RPMI8226 (cell line): ENCODE data around the gene TSSC4.

ENCODE experiments used
- DNase-seq: peaks from one replicate; pipeline ENCODE4 v3.0.0-alpha.2; 2015

The TSSC4 gene

DNA sequence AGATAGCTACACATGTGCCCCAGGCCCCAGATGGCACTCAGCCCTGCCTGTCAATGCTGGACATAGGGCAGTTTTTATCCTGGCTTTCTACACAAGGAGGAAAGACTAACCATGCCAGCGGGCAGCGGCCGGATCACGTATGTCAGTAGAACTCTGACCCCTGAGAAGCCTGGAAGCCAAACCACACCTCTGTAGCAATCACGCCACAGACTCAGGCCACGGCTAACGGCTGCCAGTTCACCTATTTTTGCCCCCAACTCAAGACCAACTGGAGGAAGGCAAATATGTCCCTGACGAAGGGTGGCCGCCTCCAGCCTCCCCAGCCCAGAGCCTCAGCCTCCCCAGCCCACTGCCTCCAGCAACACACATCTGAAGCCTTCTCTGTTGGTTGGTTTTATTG is 30.7 kb upstream of the TSSC4 start:
- no peak for DNase-seq

DNA sequence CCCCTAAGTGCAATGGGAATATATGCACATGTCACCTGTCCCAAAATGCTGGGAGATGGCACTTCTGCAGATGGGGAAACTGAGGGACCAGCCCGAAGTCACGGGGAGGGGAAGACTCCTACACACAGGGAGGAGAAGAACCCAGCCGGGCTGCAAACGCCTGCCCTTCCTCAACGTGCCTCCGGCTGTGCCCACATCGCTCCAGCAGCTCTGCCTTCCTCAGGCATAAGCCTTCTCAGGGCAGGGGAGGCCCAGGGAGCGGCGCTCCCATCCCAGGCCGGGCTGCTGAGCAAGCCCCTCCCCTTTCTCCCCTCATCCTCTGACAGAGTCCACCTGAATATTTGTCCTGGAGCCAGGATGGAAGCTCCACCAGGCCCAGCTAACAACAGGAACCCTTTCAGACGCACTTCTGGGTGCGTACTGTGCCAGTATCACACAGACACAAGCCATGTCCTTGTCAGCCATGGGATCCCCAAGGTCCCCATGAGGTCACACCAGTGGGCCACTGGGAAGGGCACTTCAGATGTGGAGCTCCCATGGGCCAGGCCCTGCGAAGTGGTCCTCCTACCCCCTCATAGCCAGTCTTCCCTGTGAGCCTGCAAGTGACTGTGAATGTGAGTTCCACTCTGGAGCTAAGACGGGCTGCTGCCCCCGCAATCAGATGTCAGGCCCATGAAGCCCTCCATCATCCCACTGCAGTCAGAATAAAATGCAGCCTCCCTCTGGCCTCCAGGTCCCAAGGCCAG is 25.9 kb upstream of the TSSC4 start:
- DNase-seq = no peak

DNA sequence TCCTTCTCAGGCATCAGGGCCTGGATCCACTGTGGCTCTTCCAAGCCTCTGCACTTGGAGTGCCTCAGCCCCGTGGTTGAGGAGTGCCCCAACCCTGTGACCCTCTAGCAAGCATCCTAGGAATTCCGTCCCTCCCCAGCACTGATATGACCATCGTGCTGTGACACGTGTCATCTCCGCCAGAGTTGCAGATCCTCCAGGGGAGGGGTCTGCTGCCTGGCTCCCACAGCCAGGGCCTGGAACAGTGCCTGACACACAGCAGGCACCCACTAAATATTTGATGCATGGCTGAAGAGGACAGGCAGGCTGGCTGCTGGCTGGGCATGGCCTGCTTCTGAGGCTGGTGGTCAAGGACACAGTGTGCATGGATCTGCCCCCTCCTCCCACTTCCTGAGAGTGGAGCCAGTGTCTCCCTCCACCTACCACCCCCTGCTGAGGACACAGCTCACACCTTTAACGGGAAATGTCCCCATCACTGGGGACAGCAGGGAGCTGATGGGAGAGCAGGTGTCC is 25.2 kb upstream of the TSSC4 start:
- no peak for DNase-seq

DNA sequence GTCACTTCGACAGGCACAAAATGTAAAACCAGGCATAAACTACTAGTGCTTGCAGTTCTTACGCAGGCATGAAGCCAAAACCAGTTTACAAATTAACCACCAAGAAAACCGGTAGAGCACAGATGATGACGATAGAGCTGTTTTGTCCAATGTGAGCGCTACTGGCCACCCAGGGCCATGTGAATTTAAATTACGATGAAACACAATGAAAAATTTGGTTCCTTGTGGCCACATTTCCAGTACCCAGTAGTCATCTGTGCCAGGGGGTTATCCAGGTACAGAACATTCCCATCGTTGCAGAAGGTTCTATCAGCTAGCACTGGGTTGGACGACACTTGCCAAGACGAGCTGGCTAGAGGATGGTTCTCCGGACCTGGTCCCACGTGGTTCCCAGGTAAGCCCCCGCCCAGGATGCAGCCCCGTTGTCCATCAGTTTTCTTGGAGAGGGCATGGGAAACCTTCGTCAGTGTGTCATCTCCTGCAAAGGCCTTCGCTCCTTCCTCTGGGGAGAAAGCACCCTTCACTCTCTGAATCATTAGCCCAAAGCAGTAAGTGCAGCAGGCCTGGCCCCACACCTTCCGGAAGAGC is 24.5 kb upstream of the TSSC4 start:
- DNase-seq = no peak

DNA sequence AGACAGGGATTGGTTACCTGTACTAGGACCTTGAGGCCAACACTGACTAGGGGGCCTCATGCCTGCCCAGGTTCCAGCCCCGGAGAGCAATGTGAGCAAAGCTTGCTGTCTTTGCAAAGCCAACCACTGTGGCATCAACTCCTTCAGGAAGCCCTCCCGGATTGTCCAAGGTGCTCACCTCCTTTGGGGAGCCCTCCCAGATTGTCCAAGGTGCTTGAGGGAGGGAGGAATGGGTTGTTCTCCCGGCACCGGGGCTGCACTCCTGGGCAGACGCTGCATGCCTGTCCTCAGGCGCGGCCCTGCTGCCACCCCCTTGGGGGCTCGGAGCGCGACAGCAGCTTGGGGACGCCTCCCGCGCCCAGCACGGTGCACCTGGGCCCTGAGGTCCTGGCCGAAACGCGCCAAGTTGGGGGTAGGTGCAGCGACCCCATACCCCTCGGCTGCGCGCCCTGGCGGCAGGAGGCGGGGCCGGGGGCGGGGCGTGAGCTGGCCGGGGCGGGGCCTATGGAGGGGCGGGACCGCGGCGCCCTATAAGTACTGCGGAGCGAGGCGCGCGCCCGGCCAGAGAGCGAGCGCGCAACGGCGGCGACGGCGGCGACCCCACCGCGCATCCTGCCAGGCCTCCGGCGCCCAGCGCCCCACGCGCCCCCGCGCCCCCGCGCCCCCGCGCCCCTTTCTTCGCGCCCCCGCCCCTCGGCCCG is 23.6 kb upstream of the TSSC4 start, which contains the start of gene CD81:
TSS of gene CD81 (plus strand) at position 560 of the 701 bp plus-strand sequence. CDS start 240 bp downstream, outside the sequence.
- peak; percentile 33 for DNase-seq

DNA sequence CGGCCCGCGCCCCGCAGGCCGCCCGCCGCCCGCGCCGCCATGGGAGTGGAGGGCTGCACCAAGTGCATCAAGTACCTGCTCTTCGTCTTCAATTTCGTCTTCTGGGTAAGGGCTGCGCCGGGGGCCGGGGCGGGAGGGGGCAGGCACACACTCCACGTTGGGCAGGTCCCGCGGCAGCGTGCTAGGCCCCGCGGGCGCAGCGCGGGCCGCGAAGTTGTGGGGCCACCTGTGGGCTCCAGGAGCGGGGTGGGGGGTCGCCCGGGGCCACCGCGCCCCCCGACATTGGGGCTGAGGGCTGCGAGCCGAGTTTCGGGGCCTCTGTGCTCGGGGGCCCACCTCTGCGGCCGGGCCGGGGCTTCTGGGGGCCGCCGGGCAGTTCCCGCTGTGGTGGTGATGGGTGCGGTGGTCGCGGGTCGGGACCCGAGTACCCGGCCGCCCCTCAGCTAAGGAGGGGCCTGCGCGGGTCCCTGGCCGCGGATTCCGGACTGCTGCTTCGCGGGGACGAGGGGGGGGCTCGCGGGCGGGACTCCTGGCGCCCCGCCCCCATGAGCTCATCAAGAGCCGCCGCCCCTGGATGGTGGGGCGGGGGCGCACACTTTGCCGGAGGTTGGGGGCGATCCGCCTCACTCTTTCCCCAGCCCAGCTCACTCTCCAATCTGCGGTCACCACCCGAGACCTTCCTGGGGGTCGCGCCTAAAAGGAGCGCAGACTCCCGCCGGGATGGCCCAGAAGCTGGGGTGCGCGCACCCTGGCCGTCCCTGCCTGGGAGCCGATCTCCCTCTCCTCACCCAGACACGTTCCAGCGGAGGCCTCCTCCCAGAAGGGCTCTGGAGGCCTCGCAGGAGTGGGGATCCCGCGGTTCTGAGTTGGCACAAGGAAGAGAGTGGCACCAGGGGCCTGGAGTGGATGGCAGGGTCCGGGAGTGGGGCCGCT is 22.8 kb upstream of the TSSC4 start:
- peak; percentile 40 for DNase-seq

DNA sequence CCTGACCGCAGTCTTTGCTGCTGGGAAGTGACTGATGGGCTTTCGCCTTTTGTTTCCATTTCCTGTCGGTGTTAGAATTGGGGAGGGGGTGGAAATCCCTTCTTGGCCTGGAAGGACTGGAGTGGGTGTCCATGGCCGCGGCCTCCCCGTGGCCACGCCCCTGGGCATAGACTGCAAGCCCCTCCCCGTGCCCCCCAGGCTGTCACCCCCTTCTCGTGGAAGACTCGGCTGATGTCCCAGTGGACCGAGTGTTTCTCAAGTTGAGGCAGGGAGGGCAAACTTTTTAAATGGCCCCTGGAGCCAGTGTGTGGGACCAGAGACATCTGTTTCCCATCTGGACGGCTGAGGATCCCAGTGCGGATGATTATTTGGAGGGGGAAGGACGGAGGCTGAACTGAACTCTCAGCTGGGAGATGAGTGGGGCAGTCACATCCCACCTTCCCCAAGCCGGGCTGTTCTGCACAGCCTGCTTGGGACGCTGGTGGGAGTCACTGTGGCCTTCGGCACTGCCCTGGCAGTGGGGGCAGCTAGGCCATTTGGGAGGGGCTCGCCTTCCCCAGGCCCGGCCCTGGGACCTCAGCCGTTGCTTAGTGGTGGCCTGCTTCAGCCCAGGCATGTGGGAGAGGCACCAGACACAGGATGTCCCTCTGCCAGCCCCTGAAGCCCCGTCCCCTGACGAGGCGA is 21.9 kb upstream of the TSSC4 start:
- no peak for DNase-seq

DNA sequence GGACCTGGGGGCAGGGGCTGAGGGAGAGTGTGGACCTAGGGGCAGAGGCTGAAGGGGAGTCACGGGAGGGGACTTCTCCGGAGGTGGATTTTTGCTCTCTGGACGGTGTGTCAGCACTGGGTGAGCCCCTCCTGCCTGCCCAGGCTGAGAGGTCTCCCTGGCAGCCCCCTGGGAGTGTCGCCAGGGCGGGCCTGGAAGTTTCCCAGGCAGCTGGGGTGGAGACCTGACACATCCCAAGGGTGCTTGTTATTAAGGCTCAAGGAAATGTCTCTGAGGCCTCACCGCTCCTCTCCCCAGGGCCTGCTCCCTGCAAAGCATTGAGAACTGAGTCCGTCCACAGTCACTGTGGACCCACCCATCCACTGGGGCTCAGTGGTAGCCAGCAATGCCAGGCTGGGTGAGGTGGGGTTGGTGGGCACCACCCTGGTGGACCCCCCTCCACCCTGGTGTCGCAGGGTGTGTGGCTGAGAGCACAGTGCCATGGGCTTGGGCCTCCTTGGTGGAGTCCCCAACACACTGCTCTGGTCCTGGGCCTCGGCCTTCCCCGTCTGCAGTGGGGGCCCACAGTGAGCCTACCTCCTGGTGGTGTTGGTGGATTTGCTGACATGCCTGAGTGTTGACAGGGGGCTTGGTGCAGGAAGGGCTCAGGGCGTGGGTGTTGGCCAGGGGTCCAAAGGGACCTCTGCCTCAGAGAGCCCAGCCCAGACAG is 20.9 kb upstream of the TSSC4 start:
- no peak for DNase-seq

DNA sequence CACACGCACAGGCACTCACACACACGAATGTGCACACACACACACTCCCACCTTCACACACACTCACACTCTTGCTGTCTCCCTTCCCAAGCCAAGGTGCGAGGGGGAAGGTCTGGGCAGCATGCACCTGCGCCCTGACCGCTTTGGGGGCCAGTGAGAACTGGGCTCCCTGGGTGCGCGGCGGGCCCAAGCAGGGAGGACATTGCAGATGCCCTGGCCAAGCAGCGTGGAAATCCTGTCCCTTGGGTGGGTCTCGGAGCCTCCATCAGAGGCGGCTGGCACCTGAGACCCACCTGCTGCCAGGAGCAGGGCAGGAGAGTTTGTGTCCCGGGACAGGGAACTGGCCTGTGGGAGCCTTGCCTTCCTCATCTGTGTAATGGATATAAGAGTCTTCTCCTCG is 20.2 kb upstream of the TSSC4 start:
- DNase-seq = no peak

DNA sequence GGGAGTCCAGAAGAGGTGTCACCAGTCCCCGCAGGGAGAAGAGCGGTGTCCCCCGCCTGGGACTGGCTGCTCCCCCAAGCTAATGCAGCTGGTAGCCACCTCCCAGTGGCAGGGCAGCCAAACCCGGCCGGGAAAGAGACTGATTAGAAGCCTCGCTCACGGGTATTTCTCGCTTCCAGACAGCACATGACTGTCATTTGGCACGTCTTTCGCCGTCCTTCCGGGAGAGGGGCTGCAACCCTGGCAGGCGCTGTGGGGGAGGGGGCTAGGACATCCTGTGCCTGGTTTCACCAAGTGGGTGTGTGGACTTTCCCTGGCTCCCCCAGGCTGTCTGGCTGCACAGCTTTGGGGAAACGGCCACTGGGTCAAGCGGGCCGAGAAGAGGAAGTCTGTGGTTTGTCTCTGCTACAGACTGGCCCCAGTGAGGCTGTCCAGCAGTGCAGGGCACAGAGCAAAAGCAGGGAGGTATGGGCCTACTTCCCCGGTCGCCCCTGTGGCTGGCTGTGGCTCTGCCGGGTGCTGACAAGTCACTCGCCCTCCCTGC is 19.7 kb upstream of the TSSC4 start:
- no peak for DNase-seq

DNA sequence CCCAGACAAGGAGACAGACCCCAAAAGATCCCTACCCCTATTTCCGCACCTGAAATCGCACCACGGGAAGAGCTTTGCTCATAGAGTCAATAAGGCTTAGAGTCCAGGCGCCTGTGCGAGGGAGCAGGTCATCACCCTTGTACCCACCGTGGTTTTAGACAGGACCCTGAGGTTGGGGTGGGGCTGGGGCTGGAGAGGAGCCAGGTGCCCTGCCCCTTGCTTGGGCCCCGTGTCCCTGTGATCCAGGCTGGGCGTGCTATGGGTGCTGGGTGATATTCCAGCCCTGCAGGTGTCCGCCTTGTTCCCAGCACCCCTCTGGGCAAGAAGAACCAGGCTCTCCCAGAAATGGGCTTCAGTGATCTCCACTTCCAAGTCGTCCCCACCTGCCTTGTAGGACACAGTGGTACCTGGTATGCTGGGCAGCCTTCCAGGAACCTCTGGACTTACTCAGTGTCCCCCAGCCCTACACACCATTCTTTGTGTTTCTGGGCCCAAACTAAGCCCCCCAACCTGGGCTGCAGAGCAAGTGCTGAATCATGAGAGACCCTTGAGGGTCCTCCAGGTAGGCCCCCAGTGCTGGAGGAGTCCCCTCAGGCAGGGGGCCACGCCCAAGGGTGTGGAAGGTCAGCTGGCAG is 18.9 kb upstream of the TSSC4 start:
- no peak for DNase-seq

DNA sequence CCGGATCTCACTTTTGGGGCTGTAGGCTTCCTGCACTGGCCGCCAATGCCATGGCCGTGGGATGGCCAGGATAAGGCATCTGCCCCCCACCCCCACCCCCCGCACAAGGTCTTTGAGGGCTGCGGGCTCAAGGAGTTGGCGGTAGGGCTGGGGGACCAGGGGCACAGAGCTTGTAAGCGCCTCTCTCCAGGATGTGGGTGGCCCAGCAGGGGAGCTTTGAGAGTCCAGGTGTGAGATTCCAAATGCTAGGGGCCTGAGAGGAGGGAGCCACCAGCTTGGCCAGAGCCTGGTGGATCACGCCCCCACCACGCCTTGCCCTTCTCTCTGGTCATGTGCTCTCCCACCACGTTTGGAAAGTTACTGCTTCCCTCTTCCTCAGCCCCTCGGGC is 18.4 kb upstream of the TSSC4 start:
- DNase-seq = no peak

DNA sequence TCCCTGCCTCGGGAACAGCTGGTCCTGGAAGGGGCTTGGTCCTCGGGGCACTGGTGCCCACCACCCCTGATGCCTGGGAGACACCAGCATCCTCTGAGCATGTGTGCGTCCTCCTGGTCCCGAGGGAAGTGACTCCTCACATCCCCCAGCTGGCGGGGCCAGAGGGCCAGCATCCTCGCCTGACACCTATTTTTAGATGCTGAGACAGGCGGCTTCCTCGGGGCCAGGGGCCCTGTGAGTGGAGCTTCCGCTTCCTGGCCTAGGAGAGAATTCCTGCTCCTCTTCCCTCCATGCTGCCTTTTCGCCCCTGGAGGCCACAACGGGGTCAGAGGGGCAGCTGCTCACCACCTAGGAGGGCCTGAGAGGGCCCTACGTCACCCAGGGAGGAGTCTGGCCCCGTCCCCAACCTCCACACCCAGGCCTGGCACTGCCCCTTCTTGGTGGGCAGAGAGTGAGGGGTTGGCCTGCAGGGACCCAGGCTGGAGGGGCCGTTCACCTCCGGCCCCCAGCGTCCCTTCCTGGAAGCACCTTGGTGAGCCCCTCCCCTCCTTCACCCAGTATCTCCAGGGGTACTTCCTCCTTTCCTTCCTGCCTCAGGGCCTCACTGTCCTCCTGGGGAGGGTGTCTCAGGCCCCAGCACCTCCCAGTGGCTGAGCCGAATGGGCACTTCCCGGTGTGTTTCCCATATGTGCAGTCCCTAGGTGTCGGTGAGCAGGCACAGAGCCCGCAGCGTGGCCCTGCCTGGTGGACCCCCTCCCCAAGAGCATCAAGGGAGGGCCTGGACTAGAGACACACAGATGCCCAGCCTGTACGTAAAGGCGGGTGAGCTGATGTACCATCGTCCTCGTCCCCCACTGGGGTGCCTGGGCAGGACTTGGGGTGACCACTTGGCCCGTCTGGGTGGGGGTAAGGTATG is 17.4 kb upstream of the TSSC4 start:
- no peak for DNase-seq

DNA sequence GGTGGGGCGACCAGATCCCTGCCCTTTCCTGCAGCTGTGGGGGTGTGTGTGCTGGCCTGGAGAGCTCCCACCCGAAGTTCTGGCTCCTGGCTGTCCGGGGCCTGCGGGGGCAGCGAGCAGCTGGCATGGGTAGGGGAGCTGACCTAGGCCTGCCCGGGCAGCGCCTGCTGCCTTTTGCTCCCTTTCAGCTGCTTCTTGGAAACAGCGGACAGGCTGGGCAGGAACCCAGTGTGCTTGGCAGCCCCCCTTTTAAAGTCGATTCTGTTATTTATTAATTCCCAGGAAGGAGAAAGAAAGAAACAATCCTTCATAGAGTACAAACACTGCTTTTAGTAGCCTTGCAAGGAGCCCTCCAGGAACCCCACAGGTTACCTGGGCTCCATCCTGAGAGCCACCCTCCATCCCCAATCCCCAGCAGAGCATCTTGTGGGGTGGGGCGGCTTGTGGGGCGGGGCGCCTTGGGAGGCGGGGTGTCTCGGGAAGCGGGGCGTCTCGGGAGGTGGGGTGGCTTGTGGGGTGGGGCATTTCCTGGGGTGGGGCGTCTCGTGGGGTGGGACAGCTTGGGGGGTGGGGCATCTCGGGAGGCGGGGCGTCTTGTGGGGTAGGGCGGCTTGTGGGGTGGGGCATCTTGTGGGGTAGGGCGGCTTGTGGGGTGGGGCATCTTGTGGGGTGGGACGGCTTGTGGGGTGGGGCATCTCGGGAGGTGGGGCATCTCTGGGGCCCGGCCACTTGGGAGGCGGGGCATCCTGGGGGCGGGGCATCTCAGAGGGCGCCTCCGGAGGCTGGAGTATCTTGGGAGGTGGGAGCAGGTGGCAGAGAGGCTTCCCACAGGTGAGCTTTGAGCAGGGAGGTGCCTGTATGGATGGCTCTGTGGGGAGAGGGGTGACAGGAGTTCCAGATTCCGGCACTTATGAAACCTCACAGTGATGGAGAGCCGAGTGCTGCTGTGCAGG is 16.4 kb upstream of the TSSC4 start:
- no peak for DNase-seq

DNA sequence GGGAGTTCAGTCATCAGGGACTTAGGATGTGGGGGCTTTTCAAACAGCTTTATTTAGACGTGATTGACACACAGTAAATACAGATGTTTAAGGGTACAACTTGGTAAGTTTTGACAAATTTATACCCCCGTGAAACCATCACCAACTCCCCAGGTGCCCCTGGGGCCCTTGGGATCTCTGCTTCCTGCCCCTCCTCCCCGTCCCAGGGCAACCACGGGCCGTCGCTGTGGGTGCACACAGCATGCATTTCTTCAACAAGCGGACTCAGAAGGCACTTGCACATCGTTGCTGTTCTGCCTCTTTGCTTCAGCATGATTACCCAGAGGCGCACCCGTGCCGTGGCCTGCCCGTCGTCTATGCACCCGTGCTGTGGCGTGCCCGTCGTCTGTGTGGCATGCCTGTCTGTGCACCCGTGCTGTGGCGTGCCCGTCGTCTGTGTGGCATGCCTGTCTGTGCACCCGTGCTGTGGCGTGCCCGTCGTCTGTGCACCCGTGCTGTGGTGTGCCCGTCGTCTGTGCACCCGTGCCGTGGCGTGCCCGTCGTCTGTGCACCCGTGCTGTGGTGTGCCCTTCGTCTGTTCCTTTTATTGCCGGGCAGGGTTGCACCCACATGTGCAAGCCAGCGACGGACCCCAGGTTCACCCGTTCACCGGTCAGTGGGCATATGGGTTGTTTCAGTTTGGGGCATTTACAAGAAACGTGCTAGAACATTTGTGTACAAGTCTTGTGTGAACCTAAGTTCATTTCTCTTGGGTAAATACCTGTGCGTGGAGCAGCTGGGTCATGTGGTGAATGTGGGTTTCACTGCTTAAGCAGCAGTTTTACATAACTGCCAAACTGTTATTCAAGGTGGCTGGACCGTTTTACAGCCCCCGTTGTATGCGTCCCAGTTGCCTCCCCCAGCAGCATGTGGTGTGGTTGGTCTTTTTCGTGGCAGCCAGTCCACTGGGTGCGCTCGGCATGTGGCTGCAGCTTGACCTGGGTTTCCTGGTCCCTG is 15.1 kb upstream of the TSSC4 start:
- no peak for DNase-seq

DNA sequence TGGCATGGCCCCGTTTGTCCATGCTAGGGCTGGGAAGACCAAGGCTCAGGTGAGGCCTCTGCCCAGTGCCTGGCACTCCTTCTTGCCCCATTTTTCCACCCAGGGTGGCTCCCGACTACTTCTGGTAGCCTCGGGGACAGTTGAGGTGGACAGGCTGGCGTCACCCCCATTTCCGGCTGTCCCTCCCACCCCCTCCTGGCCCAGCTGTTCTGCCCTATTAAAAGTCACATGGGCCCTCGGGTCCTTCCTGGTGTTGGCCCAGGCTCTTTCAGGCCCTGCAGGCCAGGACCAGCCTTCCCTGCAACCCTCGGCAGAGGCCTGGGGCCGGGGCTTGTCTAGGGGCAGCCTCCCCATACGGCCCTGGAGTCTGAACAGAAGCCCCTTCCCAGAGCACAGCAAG is 14.0 kb upstream of the TSSC4 start:
- DNase-seq = no peak
